ENCODE results near the gene TASL.

- TF ChIP-seq, protein P1, sequence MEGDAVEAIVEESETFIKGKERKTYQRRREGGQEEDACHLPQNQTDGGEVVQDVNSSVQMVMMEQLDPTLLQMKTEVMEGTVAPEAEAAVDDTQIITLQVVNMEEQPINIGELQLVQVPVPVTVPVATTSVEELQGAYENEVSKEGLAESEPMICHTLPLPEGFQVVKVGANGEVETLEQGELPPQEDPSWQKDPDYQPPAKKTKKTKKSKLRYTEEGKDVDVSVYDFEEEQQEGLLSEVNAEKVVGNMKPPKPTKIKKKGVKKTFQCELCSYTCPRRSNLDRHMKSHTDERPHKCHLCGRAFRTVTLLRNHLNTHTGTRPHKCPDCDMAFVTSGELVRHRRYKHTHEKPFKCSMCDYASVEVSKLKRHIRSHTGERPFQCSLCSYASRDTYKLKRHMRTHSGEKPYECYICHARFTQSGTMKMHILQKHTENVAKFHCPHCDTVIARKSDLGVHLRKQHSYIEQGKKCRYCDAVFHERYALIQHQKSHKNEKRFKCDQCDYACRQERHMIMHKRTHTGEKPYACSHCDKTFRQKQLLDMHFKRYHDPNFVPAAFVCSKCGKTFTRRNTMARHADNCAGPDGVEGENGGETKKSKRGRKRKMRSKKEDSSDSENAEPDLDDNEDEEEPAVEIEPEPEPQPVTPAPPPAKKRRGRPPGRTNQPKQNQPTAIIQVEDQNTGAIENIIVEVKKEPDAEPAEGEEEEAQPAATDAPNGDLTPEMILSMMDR (IDR thresholded peaks at IDR 0.05), result no peak
- no peak for TF ChIP-seq ZFX (IDR thresholded peaks at IDR 0.05; ENCODE audit: borderline replicate concordance)
These were observed 685 bp downstream of the TASL start for GRCh38 chrX:30576881-30577280.

All from 22Rv1 (cell line).